ENCODE measurements around the gene MGRN1.
A peak's percentile ranks its signal among the peaks of the same experiment; 100 is the strongest.
"Not testable (repeated sequence)": the region's sequence is repeated elsewhere in the genome, so short reads cannot be mapped to it uniquely, and the experiment has no call there.

Gene MGRN1

GRCh38 chr16:4734063-4734729, 109.6 kb downstream of the MGRN1 start, which contains the start of the genes ANKS3 and DNAAF8:
Gene ANKS3 (minus strand): TSS chr16:4734271. CDS start chr16:4730149, 4,122 bp downstream.
Gene DNAAF8 (plus strand): TSS chr16:4734537. CDS start chr16:4736515, 1,978 bp downstream.
- DNase-seq (ENCODE audit: low read depth), result peak; percentile 69

GRCh38 chr16:4734730-4735535, 110.3 kb downstream of the MGRN1 start:
- peak; percentile 94 for DNase-seq (ENCODE audit: low read depth)

- no peak for DNase-seq (ENCODE audit: low read depth)
Observed at GRCh38 chr16:4736546-4736945, 111.9 kb downstream of the MGRN1 start.

- DNase-seq (ENCODE audit: low read depth), result no peak
Observed at GRCh38 chr16:4737545-4737944, 112.9 kb downstream of the MGRN1 start.

GRCh38 chr16:4738370-4738769, 113.7 kb downstream of the MGRN1 start:
- DNase-seq (ENCODE audit: low read depth), result not testable (repeated sequence)

Measured in activated gamma-delta T cell treated with anti-CD3 and anti-CD28 coated beads, Interleukin-2, amount 50 U/mL, for 16 hours (primary cell).